HCT116 (cell line): ENCODE measurements around the gene GUCA2B. TPM values are rescaled to one million over a fixed set of nuclear protein-coding genes. Genes with fewer than 3 reads are reported as not detected.

Experiments
- ATAC-seq: fragments of 200-7000 bp; cut with Tn5 transposase; 2 replicates; pipeline ENCODE4 v1.9.1; 2020; ENCODE audit warnings: mild to moderate bottlenecking, moderate library complexity
- BruUV-seq: library from RNA; stranded (reverse); fragments of 400-500 nt; replicated peaks from 2 replicates; lab custom pipeline; 2021; lab: Mats Ljungman, UMichigan
- CTCF ChIA-PET: fragments of 300-600 bp; sonication (Branson Sonifier 250); formaldehyde crosslinking; loops from one replicate; lab custom pipeline; 2021; ENCODE audit warnings: antibody characterized with exemption; lab: Charles Lee
- POLR2A ChIA-PET: fragments of 300-600, 350-600 bp; sonication (Branson Sonifier 250); formaldehyde crosslinking; loops from one replicate; lab custom pipeline; 2021; ENCODE audit warnings: antibody characterized with exemption; lab: Charles Lee
- RAD21 ChIA-PET, 2 experiments: fragments of 300-600 bp; sonication (Branson Sonifier 250); formaldehyde crosslinking; loops; one replicate each; lab custom pipeline; 2023; ENCODE audit warnings: low total read pairs in 2 of 2; ENCODE audit not compliant: uncharacterized antibody in 2 of 2, unreplicated experiment in 2 of 2, low non-redundant PET in 1 of 2; lab: Charles Lee
- DNase-seq: peaks from one replicate; pipeline ENCODE4 v3.0.0-alpha.2; 2010; ENCODE audit warnings: low read depth, low spot score
- H2AFZ ChIP-seq: fragments of 200-600 bp; shearing (Covaris generic), sonication (generic); 2 replicates; pipeline ENCODE4 v1.6.1; 2017; ENCODE audit warnings: low read depth, mixed run types, mixed read lengths, antibody characterized with exemption, low read length; ENCODE audit not compliant: poor library complexity, severe bottlenecking
- H3K27ac ChIP-seq: 2 replicates; pipeline ENCODE4 v1.5.1; 2012; ENCODE audit warnings: low read depth, low read length
- H3K27me3 ChIP-seq: fragments of 200-600 bp; sonication (generic); 2 replicates; pipeline ENCODE4 v1.6.1; 2016; ENCODE audit warnings: mixed run types, low read length, mixed read lengths; ENCODE audit not compliant: insufficient read depth
- H3K36me3 ChIP-seq, 2 experiments: fragments of 200-500 bp in 1 of 2; fragments of 200-600 bp in 1 of 2; sonication (Bioruptor generic) in 1 of 2; sonication (generic) in 1 of 2; 2 replicates each; pipeline versions ENCODE4 v1.5.1 to v1.6.1; 2014 to 2016; ENCODE audit warnings: low read length in 2 of 2, inconsistent platforms in 1 of 2, mixed read lengths in 1 of 2, mixed run types in 1 of 2; ENCODE audit not compliant: insufficient read depth in 2 of 2, control insufficient read depth in 1 of 2
- H3K4me1 ChIP-seq, 2 experiments: fragments of 200-600 bp in 1 of 2; sonication (generic) in 1 of 2; 2 replicates each; pipeline versions ENCODE4 v1.5.1 to v1.6.1; 2012 to 2017; ENCODE audit warnings: low read length in 2 of 2, inconsistent platforms in 1 of 2, mild to moderate bottlenecking in 1 of 2, mixed read lengths in 1 of 2, mixed run types in 1 of 2, moderate library complexity in 1 of 2; ENCODE audit not compliant: insufficient read depth in 2 of 2, control insufficient read depth in 1 of 2
- H3K4me2 ChIP-seq: fragments of 200-600 bp; sonication (generic); 2 replicates; pipeline ENCODE4 v1.6.1; 2017; ENCODE audit warnings: mixed run types, low read length, mixed read lengths
- H3K4me3 ChIP-seq, 2 experiments: fragments of 200-600 bp in 1 of 2; sonication (generic) in 1 of 2; replicated peaks in 1 of 2; 2 replicates each; pipeline ENCODE4 v1.5.1; 2011 to 2016; ENCODE audit warnings: low read length in 2 of 2, control low read depth in 1 of 2, low read depth in 1 of 2, mild to moderate bottlenecking in 1 of 2, mixed read lengths in 1 of 2, mixed run types in 1 of 2
- H3K79me2 ChIP-seq: fragments of 200-600 bp; sonication (generic); 2 replicates; pipeline ENCODE4 v1.6.1; 2017; ENCODE audit warnings: mild to moderate bottlenecking, mixed run types, low read length, moderate library complexity, mixed read lengths; ENCODE audit not compliant: insufficient read depth
- H3K9ac ChIP-seq: fragments of 200-600 bp; sonication (generic); 2 replicates; pipeline ENCODE4 v1.6.1; 2016; ENCODE audit warnings: low read length, mixed read lengths
- H3K9me2 ChIP-seq: fragments of 200-600 bp; sonication (generic), shearing (Covaris generic); 2 replicates; pipeline ENCODE4 v1.6.1; 2017; ENCODE audit warnings: mixed run types, mild to moderate bottlenecking, moderate library complexity; ENCODE audit not compliant: insufficient read depth
- H3K9me3 ChIP-seq, 2 experiments: fragments of 200-500 bp in 1 of 2; fragments of 200-600 bp in 1 of 2; sonication (Bioruptor generic) in 1 of 2; sonication (generic) in 1 of 2; 2 replicates each; pipeline ENCODE4 v1.6.1; 2014 to 2017; ENCODE audit warnings: low read length in 2 of 2, mixed read lengths in 2 of 2, inconsistent platforms in 1 of 2, low read depth in 1 of 2, mild to moderate bottlenecking in 1 of 2, mixed run types in 1 of 2, moderate library complexity in 1 of 2; ENCODE audit not compliant: control insufficient read depth in 1 of 2, insufficient read depth in 1 of 2
- H4K20me1 ChIP-seq: fragments of 200-600 bp; sonication (generic), shearing (Covaris generic); 2 replicates; pipeline ENCODE4 v1.6.1; 2017; ENCODE audit warnings: mixed run types, mild to moderate bottlenecking, moderate library complexity; ENCODE audit not compliant: insufficient read depth
- CEBPB ChIP-seq: IDR thresholded peaks from 2 replicates; pipeline ENCODE4 v1.6.1; 2012; ENCODE audit warnings: low read depth
- JUND ChIP-seq: IDR thresholded peaks from 2 replicates; pipeline ENCODE4 v1.6.1; 2012
- POLR2AphosphoS5 ChIP-seq: IDR thresholded peaks from 2 replicates; pipeline ENCODE4 v1.6.1; 2011; ENCODE audit warnings: mild to moderate bottlenecking, low read depth, low read length, moderate library complexity
- SIN3A ChIP-seq: IDR thresholded peaks from 2 replicates; pipeline ENCODE4 v1.6.1; 2012; ENCODE audit warnings: low read depth
- SP1 ChIP-seq: IDR thresholded peaks from 2 replicates; pipeline ENCODE4 v1.6.1; 2012; ENCODE audit warnings: low read depth
- SRF ChIP-seq: IDR thresholded peaks from 2 replicates; pipeline ENCODE4 v1.6.1; 2012; ENCODE audit warnings: low read depth
- TCF7L2 ChIP-seq: IDR thresholded peaks from 2 replicates; pipeline ENCODE4 v1.7.0; 2011; ENCODE audit warnings: borderline replicate concordance, inconsistent platforms; ENCODE audit not compliant: insufficient read depth, insufficient read length; ENCODE audit errors: extremely low read depth
- intact Hi-C: fragments of 100-400 bp; cut with micrococcal nuclease; formaldehyde crosslinking; loops from 2 replicates; pipeline ENCODE4 v1.10.0; 2022
- total RNA-seq: library from RNA; stranded (reverse); gene quantifications from one replicate; pipeline ENCODE4 v1.2.1, GENCODE V29; 2021; ENCODE audit not compliant: unreplicated experiment
- TF ChIP-seq, protein P1 (sequence below): IDR thresholded peaks from 2 replicates; pipeline ENCODE4 v1.6.1; 2012; ENCODE audit warnings: low read depth
- TF ChIP-seq, protein P2 (sequence below), 3 experiments: fragments of 200-600 bp in 1 of 3; sonication (generic) in 1 of 3; IDR thresholded peaks in 2 of 3; conservative IDR thresholded peaks in 1 of 3; 2 replicates each; pipeline ENCODE4 v1.5.1; 2012 to 2017; ENCODE audit warnings: low read depth in 2 of 3, low read length in 2 of 3, antibody characterized with exemption in 1 of 3, borderline replicate concordance in 1 of 3, control low read depth in 1 of 3, mild to moderate bottlenecking in 1 of 3, mixed read lengths in 1 of 3, mixed run types in 1 of 3, moderate library complexity in 1 of 3; ENCODE audit not compliant: insufficient read depth in 1 of 3

The GUCA2B gene
- total RNA-seq, 1 experiment from 2014 or later: not detected

DNA sequence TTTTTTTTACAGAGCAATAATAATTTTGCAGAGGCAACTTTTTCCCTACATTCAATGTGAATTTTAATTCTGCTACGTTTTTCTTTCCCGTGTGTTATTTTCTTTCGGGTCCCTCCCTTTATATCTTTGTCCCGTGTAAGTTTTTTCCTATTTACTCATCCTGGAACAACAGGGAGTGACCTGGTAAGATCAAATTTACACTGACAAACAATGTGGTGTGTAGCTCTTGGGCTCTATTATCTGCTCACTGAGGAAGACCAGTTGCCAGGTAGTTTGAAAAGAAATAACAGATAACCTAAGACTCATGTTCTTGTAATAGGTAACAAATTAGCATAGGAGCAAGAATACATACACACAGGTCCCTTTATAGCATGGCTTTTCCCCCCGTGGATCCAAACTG is 45.0 kb downstream of the GUCA2B start:
- no peaks in the 10 kb centered on the region for H4K20me1 ChIP-seq
- H3K4me3 ChIP-seq: no peak overlapping the region
- DNase-seq (no peak), ATAC-seq (no peak)
- no peaks in the 10 kb centered on the region for H3K4me1 ChIP-seq
- peaks cover 0 to 4% of the 10 kb centered on the region in 2 experiments; a peak in 2 of 4 replicates for H3K36me3 ChIP-seq
- H3K4me2 ChIP-seq: no peak overlapping the region
- no peaks in the 10 kb centered on the region for H3K27me3 ChIP-seq
- H3K9me2 ChIP-seq: no peaks in the 10 kb centered on the region
- RAD21 ChIA-PET: no interaction called here
- H3K27ac ChIP-seq: no peak overlapping the region
- CTCF ChIA-PET: no interaction called here
- TF ChIP-seq JUND (no peak), SRF (no peak), POLR2AphosphoS5 (no peak), SIN3A (no peak), SP1 (no peak), TCF7L2 (no peak), CEBPB (no peak)
- TF ChIP-seq, protein P1, sequence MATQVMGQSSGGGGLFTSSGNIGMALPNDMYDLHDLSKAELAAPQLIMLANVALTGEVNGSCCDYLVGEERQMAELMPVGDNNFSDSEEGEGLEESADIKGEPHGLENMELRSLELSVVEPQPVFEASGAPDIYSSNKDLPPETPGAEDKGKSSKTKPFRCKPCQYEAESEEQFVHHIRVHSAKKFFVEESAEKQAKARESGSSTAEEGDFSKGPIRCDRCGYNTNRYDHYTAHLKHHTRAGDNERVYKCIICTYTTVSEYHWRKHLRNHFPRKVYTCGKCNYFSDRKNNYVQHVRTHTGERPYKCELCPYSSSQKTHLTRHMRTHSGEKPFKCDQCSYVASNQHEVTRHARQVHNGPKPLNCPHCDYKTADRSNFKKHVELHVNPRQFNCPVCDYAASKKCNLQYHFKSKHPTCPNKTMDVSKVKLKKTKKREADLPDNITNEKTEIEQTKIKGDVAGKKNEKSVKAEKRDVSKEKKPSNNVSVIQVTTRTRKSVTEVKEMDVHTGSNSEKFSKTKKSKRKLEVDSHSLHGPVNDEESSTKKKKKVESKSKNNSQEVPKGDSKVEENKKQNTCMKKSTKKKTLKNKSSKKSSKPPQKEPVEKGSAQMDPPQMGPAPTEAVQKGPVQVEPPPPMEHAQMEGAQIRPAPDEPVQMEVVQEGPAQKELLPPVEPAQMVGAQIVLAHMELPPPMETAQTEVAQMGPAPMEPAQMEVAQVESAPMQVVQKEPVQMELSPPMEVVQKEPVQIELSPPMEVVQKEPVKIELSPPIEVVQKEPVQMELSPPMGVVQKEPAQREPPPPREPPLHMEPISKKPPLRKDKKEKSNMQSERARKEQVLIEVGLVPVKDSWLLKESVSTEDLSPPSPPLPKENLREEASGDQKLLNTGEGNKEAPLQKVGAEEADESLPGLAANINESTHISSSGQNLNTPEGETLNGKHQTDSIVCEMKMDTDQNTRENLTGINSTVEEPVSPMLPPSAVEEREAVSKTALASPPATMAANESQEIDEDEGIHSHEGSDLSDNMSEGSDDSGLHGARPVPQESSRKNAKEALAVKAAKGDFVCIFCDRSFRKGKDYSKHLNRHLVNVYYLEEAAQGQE: no peak
- TF ChIP-seq, protein P2, sequence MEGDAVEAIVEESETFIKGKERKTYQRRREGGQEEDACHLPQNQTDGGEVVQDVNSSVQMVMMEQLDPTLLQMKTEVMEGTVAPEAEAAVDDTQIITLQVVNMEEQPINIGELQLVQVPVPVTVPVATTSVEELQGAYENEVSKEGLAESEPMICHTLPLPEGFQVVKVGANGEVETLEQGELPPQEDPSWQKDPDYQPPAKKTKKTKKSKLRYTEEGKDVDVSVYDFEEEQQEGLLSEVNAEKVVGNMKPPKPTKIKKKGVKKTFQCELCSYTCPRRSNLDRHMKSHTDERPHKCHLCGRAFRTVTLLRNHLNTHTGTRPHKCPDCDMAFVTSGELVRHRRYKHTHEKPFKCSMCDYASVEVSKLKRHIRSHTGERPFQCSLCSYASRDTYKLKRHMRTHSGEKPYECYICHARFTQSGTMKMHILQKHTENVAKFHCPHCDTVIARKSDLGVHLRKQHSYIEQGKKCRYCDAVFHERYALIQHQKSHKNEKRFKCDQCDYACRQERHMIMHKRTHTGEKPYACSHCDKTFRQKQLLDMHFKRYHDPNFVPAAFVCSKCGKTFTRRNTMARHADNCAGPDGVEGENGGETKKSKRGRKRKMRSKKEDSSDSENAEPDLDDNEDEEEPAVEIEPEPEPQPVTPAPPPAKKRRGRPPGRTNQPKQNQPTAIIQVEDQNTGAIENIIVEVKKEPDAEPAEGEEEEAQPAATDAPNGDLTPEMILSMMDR (IDR thresholded peaks at IDR 0.05 in 2 of 3, conservative IDR thresholded peaks at IDR 0.05 in 1 of 3; ENCODE audit: borderline replicate concordance in 1 of 3, insufficient read depth in 1 of 3, low read depth in 2 of 3, low read length in 2 of 3): no peak
- no peaks in the 10 kb centered on the region for H3K9me3 ChIP-seq
- intact Hi-C loops: no loop called here
- POLR2A ChIA-PET: no interaction called here
- H3K79me2 ChIP-seq: peaks cover 9% of the 10 kb centered on the region; the same call in 1 of the 2 replicates
- no peak overlapping the region for H2AFZ ChIP-seq
- no peak overlapping the region for H3K9ac ChIP-seq
- no TSS peak for BruUV-seq
